Esophagus muscularis mucosa (tissue), 4 donors: Measurements from ENCODE around the gene PLAC1. TPM values are rescaled to one million over a fixed set of nuclear protein-coding genes. Genes with fewer than 3 reads are reported as not detected.

Experiments used
- DNase-seq: peaks from one replicate; pipeline ENCODE4 v3.0.0-alpha.2; 2017; ENCODE audit errors: extremely low spot score
- H3K27ac ChIP-seq, 4 donors: fragments of 200-600 bp; sonication (generic); replicated peaks in 1 of 4; 1 replicate in 3 of 4; 2 replicates in 1 of 4; pipeline ENCODE4 v1.5.1; 2016 to 2019; ENCODE audit warnings: mild to moderate bottlenecking in 1 of 4
- H3K27me3 ChIP-seq, 4 donors: fragments of 200-600 bp; sonication (generic); one replicate each; pipeline versions ENCODE4 v1.5.1 to v1.6.0; 2016 to 2019
- H3K36me3 ChIP-seq, 4 donors: fragments of 200-600 bp; sonication (generic); one replicate each; pipeline ENCODE4 v1.5.1; 2016 to 2019
- H3K4me1 ChIP-seq, 4 donors: fragments of 200-600 bp; sonication (generic); one replicate each; pipeline ENCODE4 v1.5.1; 2016 to 2019
- H3K4me3 ChIP-seq, 4 donors: fragments of 200-600 bp; sonication (generic); 1 replicate in 2 of 4; 2 replicates in 2 of 4; pipeline ENCODE4 v1.5.1; 2016 to 2019; ENCODE audit warnings: mild to moderate bottlenecking in 4 of 4, moderate library complexity in 1 of 4
- H3K9me3 ChIP-seq, 4 donors: fragments of 200-600 bp; sonication (generic); 1 replicate in 3 of 4; 2 replicates in 1 of 4; pipeline ENCODE4 v1.5.1; 2016 to 2019
- EP300 ChIP-seq: sonication (generic); formaldehyde crosslinking; IDR thresholded peaks from one replicate; pipeline ENCODE4 v1.6.1; 2017; ENCODE audit warnings: antibody characterized with exemption
- POLR2A ChIP-seq: fragments of 450-650 bp; IDR thresholded peaks from one replicate; pipeline ENCODE4 v1.6.1; 2017; ENCODE audit warnings: antibody characterized with exemption, moderate library complexity, mild to moderate bottlenecking, low read depth
- POLR2AphosphoS5 ChIP-seq, 2 donors: sonication (generic); formaldehyde crosslinking; IDR thresholded peaks; one replicate each; pipeline ENCODE4 v1.6.1; 2017; ENCODE audit warnings: antibody characterized with exemption in 2 of 2
- WGBS: methylation state at CpG from one replicate; pipeline ENCODE4 v1.1.5; 2018; 5-methylcytosine and 5-hydroxymethylcytosine counted together
- intact Hi-C: fragments of 100-400 bp; cut with DNase I; formaldehyde crosslinking; loops from one replicate; pipeline ENCODE4 v1.15.1; 2023
- total RNA-seq, 4 donors: library from RNA; depleted of rRNA; stranded (reverse); fragments of >200 nt; gene quantifications; one replicate each; pipeline versions ENCODE4 v1.1.0 to v1.2.1, GENCODE V29; 2016
- TF ChIP-seq, protein P1 (sequence below), 3 experiments: fragments of 200-600 bp in 2 of 3; fragments of 450-650 bp in 1 of 3; sonication (generic) in 2 of 3; IDR thresholded peaks; one replicate each; pipeline ENCODE4 v1.5.1; 2017 to 2019; ENCODE audit warnings: antibody characterized with exemption in 3 of 3, mild to moderate bottlenecking in 2 of 3, moderate library complexity in 1 of 3

The PLAC1 gene
- total RNA-seq, 4 donors from 2014 or later = not detected

DNA sequence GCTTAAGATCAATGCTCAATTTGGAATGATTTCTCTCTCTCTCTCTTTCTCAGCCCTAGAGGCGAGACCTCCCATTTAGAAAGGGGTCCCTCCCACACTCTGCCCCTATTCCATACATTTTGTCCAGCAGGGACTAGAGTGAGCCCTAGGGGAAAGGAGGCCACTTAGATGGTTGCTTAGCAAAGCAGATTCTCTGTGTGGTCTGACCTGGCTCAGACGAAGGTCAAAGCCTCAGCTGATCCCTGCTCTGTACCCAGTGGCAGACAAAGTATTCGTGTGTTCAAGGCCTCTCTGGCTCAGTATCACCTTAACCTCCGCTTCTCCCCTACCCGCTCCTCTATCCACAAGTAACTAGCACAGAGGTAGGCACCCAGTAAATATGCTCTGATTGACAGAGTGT, 120.0 kb downstream of the PLAC1 start:
- TF ChIP-seq POLR2A (no peak), POLR2AphosphoS5 (IDR thresholded peaks at IDR 0.05) (no peak), EP300 (no peak)
- TF ChIP-seq, protein P1, sequence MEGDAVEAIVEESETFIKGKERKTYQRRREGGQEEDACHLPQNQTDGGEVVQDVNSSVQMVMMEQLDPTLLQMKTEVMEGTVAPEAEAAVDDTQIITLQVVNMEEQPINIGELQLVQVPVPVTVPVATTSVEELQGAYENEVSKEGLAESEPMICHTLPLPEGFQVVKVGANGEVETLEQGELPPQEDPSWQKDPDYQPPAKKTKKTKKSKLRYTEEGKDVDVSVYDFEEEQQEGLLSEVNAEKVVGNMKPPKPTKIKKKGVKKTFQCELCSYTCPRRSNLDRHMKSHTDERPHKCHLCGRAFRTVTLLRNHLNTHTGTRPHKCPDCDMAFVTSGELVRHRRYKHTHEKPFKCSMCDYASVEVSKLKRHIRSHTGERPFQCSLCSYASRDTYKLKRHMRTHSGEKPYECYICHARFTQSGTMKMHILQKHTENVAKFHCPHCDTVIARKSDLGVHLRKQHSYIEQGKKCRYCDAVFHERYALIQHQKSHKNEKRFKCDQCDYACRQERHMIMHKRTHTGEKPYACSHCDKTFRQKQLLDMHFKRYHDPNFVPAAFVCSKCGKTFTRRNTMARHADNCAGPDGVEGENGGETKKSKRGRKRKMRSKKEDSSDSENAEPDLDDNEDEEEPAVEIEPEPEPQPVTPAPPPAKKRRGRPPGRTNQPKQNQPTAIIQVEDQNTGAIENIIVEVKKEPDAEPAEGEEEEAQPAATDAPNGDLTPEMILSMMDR (IDR thresholded peaks at IDR 0.05) = no peak
- DNase-seq = no peak
- WGBS = 68% methylated on average over 5 of the region's 5 CpGs

DNA sequence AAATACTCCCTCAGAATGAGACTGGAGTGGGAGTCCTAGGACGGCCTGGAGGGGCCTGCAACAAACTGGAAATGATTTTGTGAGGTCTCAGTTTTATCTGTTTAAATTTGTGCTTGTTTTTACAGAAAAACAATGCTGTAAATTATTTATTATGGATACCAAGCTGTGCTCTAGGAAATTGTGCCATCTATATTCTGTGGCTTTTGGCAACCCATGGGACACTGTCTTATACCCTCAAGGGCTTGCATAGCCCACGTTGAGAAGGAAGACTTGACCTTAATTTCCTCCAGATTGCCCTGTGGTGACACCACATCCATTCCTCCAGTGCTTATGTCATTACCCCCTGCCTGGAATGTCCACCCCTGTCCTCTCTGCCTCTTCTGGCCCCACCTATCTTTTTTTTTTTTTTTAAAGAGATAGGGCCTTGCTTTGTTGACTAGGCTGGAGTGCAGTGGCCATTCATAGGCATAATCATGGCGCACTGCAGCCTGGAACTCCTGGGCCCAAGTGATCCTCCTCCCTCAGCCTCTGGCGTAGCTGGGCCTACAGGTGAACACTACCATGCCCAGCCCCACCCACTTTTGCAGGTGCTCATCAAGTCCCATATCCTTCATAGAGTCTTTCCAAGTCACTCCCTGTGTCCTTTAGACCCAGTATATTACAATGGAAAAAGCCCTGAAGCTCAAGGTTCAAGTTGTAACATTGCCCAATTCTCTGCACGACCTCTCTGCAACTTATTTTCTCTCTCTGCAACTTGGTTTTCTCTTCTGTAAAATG, 120.9 kb downstream of the PLAC1 start:
- WGBS = 66% methylated on average over 5 of the region's 5 CpGs
- Histone ChIP-seq H3K9me3 (no peaks in the 10 kb centered on the region), H3K4me3 (no peak overlapping the region), H3K27me3 (no peaks in the 10 kb centered on the region), H3K27ac (no peak overlapping the region), H3K4me1 (peaks cover 0 to under 1% (median 0%) of the 10 kb centered on the region in 4 donors), H3K36me3 (no peaks in the 10 kb centered on the region)
- TF ChIP-seq POLR2AphosphoS5 (IDR thresholded peaks at IDR 0.05) = no peak
- TF ChIP-seq, protein P1 (IDR thresholded peaks at IDR 0.05) = no peak
- TF ChIP-seq POLR2A = no peak
- TF ChIP-seq EP300 = no peak
- intact Hi-C loops = no loop called here
- DNase-seq = no peak

More for the DNA sequence above, 120.0 kb downstream of the PLAC1 start:
- H3K4me3 ChIP-seq = no peak overlapping the region
- no peaks in the 10 kb centered on the region for H3K36me3 ChIP-seq
- H3K9me3 ChIP-seq = no peaks in the 10 kb centered on the region
- no peaks in the 10 kb centered on the region for H3K27me3 ChIP-seq
- H3K27ac ChIP-seq = no peak overlapping the region
- intact Hi-C loops = no loop called here
- peaks cover 0 to 7% (median 0%) of the 10 kb centered on the region in 4 donors for H3K4me1 ChIP-seq

DNA sequence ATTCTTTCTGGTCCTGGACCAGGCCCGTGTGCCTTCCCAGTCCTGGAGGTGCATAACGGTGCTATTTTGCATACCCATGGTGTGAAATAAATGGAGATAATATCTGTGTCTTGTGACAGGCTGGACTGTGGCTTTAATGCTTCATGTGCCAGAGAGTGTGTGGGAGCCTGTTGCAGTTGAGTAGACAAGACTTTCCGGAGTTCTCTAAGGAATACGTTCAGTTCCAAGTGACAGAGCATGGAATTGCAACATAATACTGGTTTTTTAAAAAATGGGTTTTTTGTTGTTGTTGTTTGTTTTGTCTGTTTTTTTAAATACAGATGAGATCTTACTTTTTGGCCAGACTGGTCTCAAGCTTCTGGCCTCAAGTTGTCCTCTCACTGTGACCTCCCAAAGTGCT, 124.3 kb downstream of the PLAC1 start:
- Histone ChIP-seq H3K9me3 (no peaks in the 10 kb centered on the region), H3K4me3 (no peak overlapping the region), H3K36me3 (no peaks in the 10 kb centered on the region), H3K27me3 (no peaks in the 10 kb centered on the region), H3K27ac (no peak overlapping the region), H3K4me1 (no peaks in the 10 kb centered on the region)
- TF ChIP-seq EP300 (no peak), POLR2AphosphoS5 (IDR thresholded peaks at IDR 0.05) (no peak), POLR2A (no peak)
- TF ChIP-seq, protein P1 (IDR thresholded peaks at IDR 0.05) = no peak
- intact Hi-C loops = no loop called here
- WGBS = 74% methylated on average over 4 of the region's 4 CpGs
- no peak for DNase-seq

DNA sequence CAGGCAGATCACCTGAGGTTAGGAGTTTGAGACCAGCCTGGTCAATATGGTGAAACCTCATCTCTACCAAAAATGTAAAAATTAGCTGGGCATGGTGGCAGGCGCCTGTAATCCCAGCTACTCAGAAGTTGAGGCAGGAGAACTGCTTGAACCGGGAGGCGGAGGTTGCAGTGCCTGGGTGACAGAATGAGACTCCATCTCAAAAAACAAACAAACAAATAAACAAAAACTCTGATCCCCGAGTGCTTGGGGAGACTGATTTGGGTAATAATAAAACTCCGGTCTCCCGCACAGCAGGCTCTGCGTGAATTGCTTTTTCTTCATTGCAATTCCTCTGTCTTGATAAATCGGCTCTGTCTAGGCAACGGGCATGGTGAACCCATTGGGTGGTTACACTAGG, 124.9 kb downstream of the PLAC1 start:
- Histone ChIP-seq H3K4me3 (no peak overlapping the region), H3K27ac (no peak overlapping the region), H3K9me3 (no peaks in the 10 kb centered on the region), H3K27me3 (no peaks in the 10 kb centered on the region), H3K4me1 (no peaks in the 10 kb centered on the region), H3K36me3 (no peaks in the 10 kb centered on the region)
- TF ChIP-seq EP300 (no peak), POLR2A (no peak), POLR2AphosphoS5 (IDR thresholded peaks at IDR 0.05) (no peak)
- TF ChIP-seq, protein P1 (IDR thresholded peaks at IDR 0.05) = no peak
- no peak for DNase-seq
- 67% methylated on average over 9 of the region's 9 CpGs for WGBS
- intact Hi-C loops = no loop called here
